HepG2 (cell line): ENCODE data around the gene MAML1. TPM values are rescaled to one million over a fixed set of nuclear protein-coding genes. Genes with fewer than 3 reads are reported as not detected.
A peak's percentile ranks its signal among the peaks of the same experiment; 100 is the strongest.

ENCODE experiments used
- AGO2 ChIP-seq: fragments of 200-400 bp; formaldehyde crosslinking; optimal IDR thresholded peaks from 2 replicates; pipeline ENCODE3; 2017; ENCODE audit warnings: mild to moderate bottlenecking, low read depth, low read length, moderate library complexity
- CEBPG ChIP-seq: IDR thresholded peaks from 2 replicates; pipeline ENCODE4 v1.6.1; 2016
- FLYWCH1 ChIP-seq: sonication (generic); formaldehyde crosslinking; IDR thresholded peaks from 2 replicates; pipeline ENCODE4 v1.8.1; 2023; ENCODE audit warnings: mild to moderate bottlenecking, missing genetic modification reagents
- FOXC1 ChIP-seq: sonication (generic); formaldehyde crosslinking; IDR thresholded peaks from 2 replicates; pipeline ENCODE4 v1.8.0; 2022; ENCODE audit warnings: mild to moderate bottlenecking, missing genetic modification reagents, borderline replicate concordance
- FOXK2 ChIP-seq: fragments of 450-650 bp; IDR thresholded peaks from 2 replicates; pipeline ENCODE4 v1.6.1; 2016
- HMG20A ChIP-seq: IDR thresholded peaks from 2 replicates; pipeline ENCODE4 v1.6.1; 2016; ENCODE audit warnings: borderline replicate concordance
- HNRNPH1 ChIP-seq: fragments of 200-400 bp; formaldehyde crosslinking; optimal IDR thresholded peaks from 2 replicates; pipeline ENCODE3; 2017; ENCODE audit warnings: mild to moderate bottlenecking, low read depth, low read length
- KDM3A ChIP-seq: IDR thresholded peaks from 2 replicates; pipeline ENCODE4 v1.6.1; 2018; ENCODE audit warnings: low read depth, missing compliant biosample characterization
- KLF12 ChIP-seq: sonication (generic); formaldehyde crosslinking; IDR thresholded peaks from 2 replicates; pipeline ENCODE4 v1.4.0; 2020; ENCODE audit warnings: missing genetic modification reagents, borderline replicate concordance
- KLF13 ChIP-seq: sonication (generic); formaldehyde crosslinking; IDR thresholded peaks from 2 replicates; pipeline ENCODE4 v1.4.0; 2020; ENCODE audit warnings: mild to moderate bottlenecking, missing genetic modification reagents
- KLF15 ChIP-seq: sonication (generic); formaldehyde crosslinking; IDR thresholded peaks from 2 replicates; pipeline ENCODE4 v1.8.1; 2023; ENCODE audit warnings: borderline replicate concordance, mild to moderate bottlenecking, inconsistent platforms, missing genetic modification reagents, mixed read lengths
- MXD3 ChIP-seq: IDR thresholded peaks from 2 replicates; pipeline ENCODE4 v1.6.1; 2016; ENCODE audit warnings: mild to moderate bottlenecking, missing biosample characterization, missing genetic modification reagents
- MYC ChIP-seq: sonication (generic); formaldehyde crosslinking; IDR thresholded peaks from 2 replicates; pipeline ENCODE4 v1.9.0; 2021; ENCODE audit warnings: missing genetic modification reagents, borderline replicate concordance
- NRL ChIP-seq: sonication (generic); formaldehyde crosslinking; IDR thresholded peaks from 2 replicates; pipeline ENCODE4 v1.5.0; 2020; ENCODE audit warnings: missing genetic modification reagents, mild to moderate bottlenecking, moderate library complexity, borderline replicate concordance
- PREB ChIP-seq: sonication (generic); formaldehyde crosslinking; IDR thresholded peaks from 2 replicates; pipeline ENCODE4 v1.4.0; 2020; ENCODE audit warnings: missing genetic modification reagents
- SALL2 ChIP-seq: sonication (generic); formaldehyde crosslinking; IDR thresholded peaks from 2 replicates; pipeline ENCODE4 v1.8.1; 2023; ENCODE audit warnings: mild to moderate bottlenecking, missing genetic modification reagents, inconsistent platforms
- SCMH1 ChIP-seq: sonication (generic); formaldehyde crosslinking; IDR thresholded peaks from 2 replicates; pipeline ENCODE4 v1.9.0; 2021; ENCODE audit warnings: missing genetic modification reagents, mild to moderate bottlenecking, borderline replicate concordance
- SP140L ChIP-seq: sonication (generic); formaldehyde crosslinking; IDR thresholded peaks from 2 replicates; pipeline ENCODE4 v1.4.0; 2020; ENCODE audit warnings: missing genetic modification reagents, borderline replicate concordance
- SSRP1 ChIP-seq: IDR thresholded peaks from 2 replicates; pipeline ENCODE4 v1.6.1; 2016; ENCODE audit warnings: control low read depth
- ZBTB7B ChIP-seq: sonication (generic); formaldehyde crosslinking; IDR thresholded peaks from 2 replicates; pipeline ENCODE4 v1.4.0; 2020; ENCODE audit warnings: missing genetic modification reagents
- ZNF12 ChIP-seq: sonication (generic); formaldehyde crosslinking; IDR thresholded peaks from 2 replicates; pipeline ENCODE4 v1.5.0; 2020; ENCODE audit warnings: missing genetic modification reagents
- ZNF264 ChIP-seq: sonication (generic); formaldehyde crosslinking; IDR thresholded peaks from 2 replicates; pipeline ENCODE4 v1.4.0; 2020; ENCODE audit warnings: missing genetic modification reagents
- ZNF329 ChIP-seq: sonication (generic); formaldehyde crosslinking; IDR thresholded peaks from 2 replicates; pipeline ENCODE4 v1.9.0; 2021; ENCODE audit warnings: low read depth, mild to moderate bottlenecking, missing genetic modification reagents
- ZNF337 ChIP-seq: sonication (generic); formaldehyde crosslinking; IDR thresholded peaks from 2 replicates; pipeline ENCODE4 v1.5.1; 2020; ENCODE audit warnings: missing genetic modification reagents, low read depth, mild to moderate bottlenecking, borderline replicate concordance
- ZNF382 ChIP-seq: sonication (generic); formaldehyde crosslinking; IDR thresholded peaks from 2 replicates; pipeline ENCODE4 v1.5.0; 2020; ENCODE audit warnings: missing genetic modification reagents, mild to moderate bottlenecking, borderline replicate concordance
- ZNF383 ChIP-seq: sonication (generic); formaldehyde crosslinking; IDR thresholded peaks from 2 replicates; pipeline ENCODE4 v1.4.0; 2020; ENCODE audit warnings: missing genetic modification reagents, mild to moderate bottlenecking, borderline replicate concordance
- ZNF557 ChIP-seq: sonication (generic); formaldehyde crosslinking; IDR thresholded peaks from 2 replicates; pipeline ENCODE4 v1.4.0; 2020; ENCODE audit warnings: missing genetic modification reagents
- ZNF710 ChIP-seq: sonication (generic); formaldehyde crosslinking; IDR thresholded peaks from 2 replicates; pipeline ENCODE4 v1.5.0; 2020; ENCODE audit warnings: mild to moderate bottlenecking, missing genetic modification reagents, borderline replicate concordance
- ZSCAN21 ChIP-seq: sonication (generic); formaldehyde crosslinking; IDR thresholded peaks from 2 replicates; pipeline ENCODE4 v1.8.0; 2022; ENCODE audit warnings: mild to moderate bottlenecking, missing genetic modification reagents, moderate library complexity, borderline replicate concordance
- ZSCAN9 ChIP-seq: IDR thresholded peaks from 2 replicates; pipeline ENCODE4 v1.6.1; 2016; ENCODE audit warnings: borderline replicate concordance
- polyA plus RNA-seq, 8 experiments: library from polyadenylated mRNA; depleted of rRNA in 3 of 8; stranded (reverse) in 7 of 8; unstranded in 1 of 8; fragments of >200 nt; fragmentation: Illumina TruSeq in 4 of 8; extraction: Trizol in 4 of 8; gene quantifications; 2 replicates each; pipeline versions ENCODE4 v1.2.1 to v1.2.3, GENCODE V29; 2011 to 2016; ENCODE audit warnings: low read depth in 4 of 8, missing spikeins in 1 of 8, mixed read lengths in 1 of 8; ENCODE audit not compliant: insufficient read depth in 1 of 8
- total RNA-seq, 5 experiments: library from RNA; depleted of rRNA; stranded (reverse); fragments of >200 nt; fragmentation: Illumina TruSeq; extraction: Trizol; gene quantifications; 2 replicates each; pipeline ENCODE4 v1.2.3, GENCODE V29; 2016; ENCODE audit warnings: low read depth in 1 of 5

MAML1 gene
- total and polyA plus RNA-seq, 2 of the 13 experiments (the other 11 are each of a cell fraction or from before 2014, with no cell fraction given): 10.0 to 10.8 TPM

- TF ChIP-seq KLF15 (CRISPR knock-in tag) (no peak), KDM3A (CRISPR knock-in tag) (no peak), MXD3 (no peak), SALL2 (CRISPR knock-in tag) (no peak), MYC (CRISPR knock-in tag) (peak; percentile 42; the same call in 1 of the 2 replicates), HNRNPH1 (no peak), ZBTB7B (no peak), KLF13 (CRISPR knock-in tag) (no peak), ZNF557 (CRISPR knock-in tag) (no peak), ZSCAN21 (CRISPR knock-in tag) (no peak), SP140L (no peak), ZNF12 (CRISPR knock-in tag) (no peak), SSRP1 (CRISPR knock-in tag) (no peak), PREB (CRISPR knock-in tag) (no peak), ZNF710 (CRISPR knock-in tag) (no peak), ZNF337 (CRISPR knock-in tag) (no peak), FOXK2 (peak; percentile 74), FLYWCH1 (CRISPR knock-in tag) (no peak), CEBPG (CRISPR knock-in tag) (no peak), ZNF382 (CRISPR knock-in tag) (no peak), HMG20A (CRISPR knock-in tag) (no peak), ZNF329 (CRISPR knock-in tag) (0 out of 2 replicates have a peak, but pooled peaks have one; percentile 11), ZNF383 (CRISPR knock-in tag) (no peak), AGO2 (peak; percentile 100), KLF12 (CRISPR knock-in tag) (0 out of 2 replicates have a peak, but pooled peaks have one; percentile 49), ZNF264 (CRISPR knock-in tag) (no peak), FOXC1 (CRISPR knock-in tag) (no peak), ZSCAN9 (CRISPR knock-in tag) (no peak), SCMH1 (no peak), NRL (CRISPR knock-in tag) (peak; percentile 73; the same call in 1 of the 2 replicates)
Measured at GRCh38 chr5:179821298-179822058, 88.9 kb downstream of the MAML1 start (continued).
